KMS-11 (cell line): Measurements from ENCODE around the gene PEMT.

Source experiments
- H2AFZ ChIP-seq: fragments of 200-600 bp; sonication (generic); 2 replicates; pipeline ENCODE4 v1.6.1; 2016; ENCODE audit warnings: antibody characterized with exemption, mixed run types, low read depth
- H3K27ac ChIP-seq: fragments of 200-600 bp; sonication (generic); 2 replicates; pipeline ENCODE4 v1.6.1; 2016; ENCODE audit warnings: mild to moderate bottlenecking, mixed run types
- H3K27me3 ChIP-seq: fragments of 200-600 bp; sonication (generic); 2 replicates; pipeline ENCODE4 v1.6.1; 2017; ENCODE audit warnings: mild to moderate bottlenecking, low read depth, mixed run types, moderate library complexity; ENCODE audit not compliant: insufficient read depth
- H3K36me3 ChIP-seq: fragments of 200-600 bp; sonication (generic); 2 replicates; pipeline ENCODE4 v1.6.1; 2017; ENCODE audit warnings: mild to moderate bottlenecking, mixed run types; ENCODE audit not compliant: insufficient read depth
- H3K4me1 ChIP-seq: fragments of 200-600 bp; sonication (generic); 2 replicates; pipeline ENCODE4 v1.6.1; 2016; ENCODE audit warnings: mild to moderate bottlenecking, low read depth, mixed run types; ENCODE audit not compliant: poor library complexity, severe bottlenecking
- H3K4me2 ChIP-seq: fragments of 200-600 bp; sonication (generic); 2 replicates; pipeline ENCODE4 v1.7.0; 2016; ENCODE audit warnings: mild to moderate bottlenecking, mixed run types
- H3K4me3 ChIP-seq: fragments of 200-600 bp; sonication (generic); IDR thresholded peaks from 2 replicates; pipeline ENCODE4 v1.6.1; 2017; ENCODE audit warnings: low read depth, low read length, mixed read lengths; ENCODE audit not compliant: insufficient read depth
- H3K79me2 ChIP-seq: fragments of 200-600 bp; sonication (generic); 2 replicates; pipeline ENCODE4 v1.6.1; 2016; ENCODE audit warnings: low read depth, mixed run types; ENCODE audit not compliant: insufficient read depth
- H3K9ac ChIP-seq: fragments of 200-600 bp; sonication (generic); 2 replicates; pipeline ENCODE4 v1.6.1; 2016; ENCODE audit warnings: mild to moderate bottlenecking, mixed run types
- H4K20me1 ChIP-seq: fragments of 200-600 bp; sonication (generic); 2 replicates; pipeline ENCODE4 v1.6.1; 2016; ENCODE audit warnings: mild to moderate bottlenecking, mixed run types; ENCODE audit not compliant: insufficient read depth
- CTCF ChIP-seq: fragments of 200-600 bp; sonication (generic); conservative IDR thresholded peaks from 2 replicates; pipeline ENCODE4 v1.6.1; 2017; ENCODE audit warnings: low read depth, mild to moderate bottlenecking, antibody characterized with exemption, low read length, moderate library complexity, mixed read lengths

Gene PEMT

DNA sequence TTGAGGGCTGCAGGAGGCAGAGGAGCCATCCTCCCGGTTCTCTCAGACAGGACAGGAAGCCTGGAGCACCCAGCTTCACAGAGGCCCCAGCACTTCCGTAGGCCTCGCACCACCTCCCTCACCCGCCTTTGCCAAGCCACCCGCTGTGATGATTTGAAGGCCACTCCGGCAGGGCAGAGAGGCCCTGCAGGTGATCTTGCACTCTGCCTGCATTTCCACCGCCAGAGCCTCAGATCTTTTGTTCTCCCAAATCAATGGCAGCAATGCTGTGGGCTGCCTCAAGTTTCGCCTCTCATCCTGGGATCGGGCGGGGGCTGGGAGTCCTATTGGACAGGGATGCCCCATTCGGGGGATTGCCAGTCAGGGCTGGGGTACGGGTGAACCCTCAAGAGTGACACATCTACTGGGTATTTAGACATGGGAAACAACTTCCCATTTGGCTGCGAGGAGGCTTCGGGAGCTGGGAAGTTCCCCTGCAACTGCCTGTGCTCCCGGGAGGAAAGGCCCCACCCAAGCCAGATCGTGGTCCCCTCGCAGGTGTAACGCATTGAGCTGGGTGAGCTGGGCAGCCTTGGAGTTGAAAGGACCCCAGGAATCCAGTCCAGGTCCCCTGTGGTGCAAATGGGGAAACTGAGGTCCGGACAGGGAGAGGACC, 34.8 kb upstream of the PEMT start:
- Histone ChIP-seq H3K27me3 (no peaks in the 10 kb centered on the region), H3K36me3 (no peaks in the 10 kb centered on the region), H3K79me2 (no peaks in the 10 kb centered on the region), H3K4me2 (no peak overlapping the region), H3K9ac (no peak overlapping the region), H3K4me3 (no peak overlapping the region), H2AFZ (no peak overlapping the region), H3K4me1 (peaks cover 11% of the 10 kb centered on the region), H3K27ac (no peak overlapping the region), H4K20me1 (no peaks in the 10 kb centered on the region)
- no peak for TF ChIP-seq CTCF

DNA sequence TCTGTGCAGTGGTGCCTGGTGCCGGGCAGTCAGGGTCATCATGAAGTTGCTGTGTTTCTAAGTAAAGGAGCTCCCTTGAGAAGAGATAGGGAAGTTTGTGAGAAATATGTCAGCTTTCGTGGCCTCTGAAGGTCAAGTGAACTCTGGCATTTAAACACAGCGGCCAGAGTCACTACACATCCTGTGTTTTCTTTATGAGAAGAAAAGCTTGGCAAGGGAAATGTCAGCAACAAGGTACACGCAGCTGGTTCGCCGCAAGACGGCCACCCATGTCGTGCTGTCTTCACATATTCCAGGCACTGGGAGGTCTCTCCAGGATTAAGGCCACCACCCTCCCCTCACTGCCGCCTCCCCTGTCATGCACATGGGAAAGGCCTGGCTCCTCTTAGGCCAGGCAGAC, 33.2 kb upstream of the PEMT start:
- no peaks in the 10 kb centered on the region for H3K36me3 ChIP-seq
- H3K4me1 ChIP-seq: peaks cover 11% of the 10 kb centered on the region
- H2AFZ ChIP-seq: no peak overlapping the region
- no peak overlapping the region for H3K4me3 ChIP-seq
- no peak overlapping the region for H3K27ac ChIP-seq
- no peaks in the 10 kb centered on the region for H3K79me2 ChIP-seq
- no peaks in the 10 kb centered on the region for H4K20me1 ChIP-seq
- no peak for TF ChIP-seq CTCF
- H3K9ac ChIP-seq: no peak overlapping the region
- no peak overlapping the region for H3K4me2 ChIP-seq
- no peaks in the 10 kb centered on the region for H3K27me3 ChIP-seq

- H3K9ac ChIP-seq: no peak overlapping the region
- H2AFZ ChIP-seq: no peak overlapping the region
- no peaks in the 10 kb centered on the region for H4K20me1 ChIP-seq
- H3K4me3 ChIP-seq: no peak overlapping the region
- H3K27me3 ChIP-seq: no peaks in the 10 kb centered on the region
- H3K79me2 ChIP-seq: no peaks in the 10 kb centered on the region
- no peak overlapping the region for H3K4me2 ChIP-seq
- H3K36me3 ChIP-seq: no peaks in the 10 kb centered on the region
- TF ChIP-seq CTCF: no peak
- peaks cover 9% of the 10 kb centered on the region for H3K4me1 ChIP-seq
- no peak overlapping the region for H3K27ac ChIP-seq
Measured at GRCh38 chr17:17623904-17624303, 32.4 kb upstream of the PEMT start.

- Histone ChIP-seq H4K20me1 (no peaks in the 10 kb centered on the region), H3K36me3 (no peaks in the 10 kb centered on the region), H3K27me3 (no peaks in the 10 kb centered on the region), H3K4me3 (no peak overlapping the region), H3K27ac (no peak overlapping the region), H2AFZ (no peak overlapping the region), H3K4me2 (no peak overlapping the region), H3K4me1 (no peaks in the 10 kb centered on the region), H3K9ac (no peak overlapping the region), H3K79me2 (no peaks in the 10 kb centered on the region)
- no peak for TF ChIP-seq CTCF
Measured at GRCh38 chr17:17621254-17621653, 29.7 kb upstream of the PEMT start.
